A673 (cell line): Measurements from ENCODE around the gene PLXNA1. TPM values are rescaled to one million over a fixed set of nuclear protein-coding genes. Genes with fewer than 3 reads are reported as not detected.

Experiments
- BruUV-seq: library from RNA; stranded (reverse); fragments of 400-500 nt; replicated peaks from 2 replicates; lab custom pipeline; 2021; lab: Mats Ljungman, UMichigan
- CTCF ChIA-PET: fragments of 300-600 bp; sonication (Branson Sonifier 250); formaldehyde crosslinking; loops from one replicate; lab custom pipeline; 2022; ENCODE audit warnings: antibody characterized with exemption; lab: Charles Lee
- POLR2A ChIA-PET: fragments of 300-600 bp; sonication (Branson Sonifier 250); formaldehyde crosslinking; loops from one replicate; lab custom pipeline; 2022; ENCODE audit warnings: antibody characterized with exemption; ENCODE audit not compliant: low non-redundant PET; lab: Charles Lee
- DNase-seq: peaks from one replicate; pipeline ENCODE4 v3.0.0-alpha.2; 2015; ENCODE audit warnings: low spot score
- H3K27ac ChIP-seq: fragments of 200-600 bp; sonication (generic); 2 replicates; pipeline ENCODE4 v1.5.1; 2016; ENCODE audit warnings: mixed run types, low read depth, mild to moderate bottlenecking, mixed read lengths, antibody characterized with exemption, low read length; ENCODE audit not compliant: poor library complexity, severe bottlenecking
- H3K27me3 ChIP-seq: fragments of 200-600 bp; sonication (generic); replicated peaks from 2 replicates; pipeline ENCODE4 v1.6.1; 2017; ENCODE audit warnings: mixed run types, low read depth, mild to moderate bottlenecking, mixed read lengths, antibody characterized with exemption, low read length; ENCODE audit not compliant: insufficient read depth, poor library complexity
- H3K36me3 ChIP-seq: fragments of 200-600 bp; sonication (generic); 2 replicates; pipeline ENCODE4 v1.6.1; 2016; ENCODE audit warnings: mixed run types, mild to moderate bottlenecking, mixed read lengths, antibody characterized with exemption, low read length; ENCODE audit not compliant: insufficient read depth, poor library complexity, severe bottlenecking
- H3K4me1 ChIP-seq: fragments of 200-600 bp; sonication (generic); 2 replicates; pipeline ENCODE4 v1.6.1; 2017; ENCODE audit warnings: mixed run types, mild to moderate bottlenecking, mixed read lengths, antibody characterized with exemption, low read length; ENCODE audit not compliant: insufficient read depth, poor library complexity, severe bottlenecking
- H3K4me3 ChIP-seq: fragments of 200-600 bp; sonication (generic); 2 replicates; pipeline ENCODE4 v1.5.1; 2016; ENCODE audit warnings: low read depth, mixed run types, mild to moderate bottlenecking, mixed read lengths, low read length; ENCODE audit not compliant: poor library complexity, severe bottlenecking
- H3K9me3 ChIP-seq: fragments of 200-600 bp; sonication (generic); 2 replicates; pipeline ENCODE4 v1.6.1; 2016; ENCODE audit warnings: mixed run types, low read depth, mild to moderate bottlenecking, mixed read lengths, antibody characterized with exemption, low read length; ENCODE audit not compliant: poor library complexity, severe bottlenecking
- EZH2 ChIP-seq: fragments of 200-600 bp; sonication (generic); IDR thresholded peaks from 2 replicates; pipeline ENCODE4 v1.6.1; 2017; ENCODE audit warnings: borderline replicate concordance, low read depth, mild to moderate bottlenecking, mixed read lengths, antibody characterized with exemption, low read length; ENCODE audit not compliant: poor library complexity, severe bottlenecking
- intact Hi-C: fragments of 100-400 bp; cut with micrococcal nuclease; formaldehyde crosslinking; loops from one replicate; pipeline ENCODE4 v1.10.0; 2022; ENCODE audit not compliant: unreplicated experiment
- total RNA-seq: library from RNA; stranded (reverse); gene quantifications from 2 replicates; pipeline ENCODE4 v1.2.3, GENCODE V29; 2021
- TF ChIP-seq, protein P1 (sequence below): fragments of 300-800, 200-600 bp; sonication (generic); conservative IDR thresholded peaks from 2 replicates; pipeline ENCODE4 v1.5.1; 2017; ENCODE audit warnings: low read depth, mild to moderate bottlenecking, antibody characterized with exemption, low read length, moderate library complexity, mixed read lengths

Gene PLXNA1
- total RNA-seq, 1 experiment from 2014 or later, result 33.6 TPM

DNA sequence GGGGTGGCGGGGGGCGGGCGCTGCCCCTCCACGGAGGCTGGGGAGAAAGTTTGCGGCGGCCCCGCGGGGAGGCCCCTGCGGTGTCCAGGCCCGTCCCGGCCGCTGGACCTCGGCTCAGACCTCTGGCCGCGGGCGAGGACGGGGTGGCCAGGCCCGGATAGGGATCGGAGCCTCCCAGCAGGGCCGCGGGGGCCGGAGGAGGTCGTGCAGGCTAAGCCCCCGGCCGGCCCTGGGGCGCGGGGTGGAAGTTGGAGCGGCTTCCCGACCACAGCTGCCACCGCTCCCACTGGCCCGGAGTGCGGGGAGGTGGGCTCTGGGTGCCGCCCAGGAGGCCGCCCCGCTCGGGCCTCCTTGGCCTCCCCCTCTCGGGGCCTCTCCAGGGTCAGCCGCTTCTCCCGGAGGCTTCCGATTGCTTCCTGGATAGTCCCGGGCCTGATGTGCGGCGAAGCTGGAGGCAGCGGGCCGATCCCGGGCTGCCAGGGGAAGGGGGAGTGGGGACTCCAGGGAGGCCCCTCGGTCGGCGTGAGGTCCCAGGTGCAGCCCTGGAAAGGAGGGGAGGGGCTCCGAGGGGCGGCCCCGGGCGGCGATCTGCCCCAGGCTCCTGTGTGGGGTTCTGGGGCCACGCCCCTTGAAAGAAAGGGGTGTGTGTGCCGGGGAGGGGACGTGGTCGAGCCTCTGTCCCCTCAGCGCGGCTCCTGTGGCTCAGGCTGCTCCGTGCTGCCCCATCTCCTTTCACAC is 907 bp downstream of the PLXNA1 start:
- POLR2A ChIA-PET, result no interaction called here
- intact Hi-C loops, result loop anchor here (5.0 to 10.0 kb wide), 3 partner anchors 232 to 473 kb away; no protein-coding TSS in a partner anchor
- Histone ChIP-seq H3K36me3 (no peaks in the 10 kb centered on the region), H3K9me3 (no peaks in the 10 kb centered on the region), H3K4me1 (peaks cover 21% of the 10 kb centered on the region), H3K27me3 (no peaks in the 10 kb centered on the region), H3K4me3 (peak overlapping the region; percentile 77), H3K27ac (peak overlapping the region; percentile 71)
- CTCF ChIA-PET, result no interaction called here
- DNase-seq, result peak; percentile 25
- no TSS peak for BruUV-seq
- no peak for TF ChIP-seq EZH2
- TF ChIP-seq, protein P1, sequence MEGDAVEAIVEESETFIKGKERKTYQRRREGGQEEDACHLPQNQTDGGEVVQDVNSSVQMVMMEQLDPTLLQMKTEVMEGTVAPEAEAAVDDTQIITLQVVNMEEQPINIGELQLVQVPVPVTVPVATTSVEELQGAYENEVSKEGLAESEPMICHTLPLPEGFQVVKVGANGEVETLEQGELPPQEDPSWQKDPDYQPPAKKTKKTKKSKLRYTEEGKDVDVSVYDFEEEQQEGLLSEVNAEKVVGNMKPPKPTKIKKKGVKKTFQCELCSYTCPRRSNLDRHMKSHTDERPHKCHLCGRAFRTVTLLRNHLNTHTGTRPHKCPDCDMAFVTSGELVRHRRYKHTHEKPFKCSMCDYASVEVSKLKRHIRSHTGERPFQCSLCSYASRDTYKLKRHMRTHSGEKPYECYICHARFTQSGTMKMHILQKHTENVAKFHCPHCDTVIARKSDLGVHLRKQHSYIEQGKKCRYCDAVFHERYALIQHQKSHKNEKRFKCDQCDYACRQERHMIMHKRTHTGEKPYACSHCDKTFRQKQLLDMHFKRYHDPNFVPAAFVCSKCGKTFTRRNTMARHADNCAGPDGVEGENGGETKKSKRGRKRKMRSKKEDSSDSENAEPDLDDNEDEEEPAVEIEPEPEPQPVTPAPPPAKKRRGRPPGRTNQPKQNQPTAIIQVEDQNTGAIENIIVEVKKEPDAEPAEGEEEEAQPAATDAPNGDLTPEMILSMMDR, result no peak

DNA sequence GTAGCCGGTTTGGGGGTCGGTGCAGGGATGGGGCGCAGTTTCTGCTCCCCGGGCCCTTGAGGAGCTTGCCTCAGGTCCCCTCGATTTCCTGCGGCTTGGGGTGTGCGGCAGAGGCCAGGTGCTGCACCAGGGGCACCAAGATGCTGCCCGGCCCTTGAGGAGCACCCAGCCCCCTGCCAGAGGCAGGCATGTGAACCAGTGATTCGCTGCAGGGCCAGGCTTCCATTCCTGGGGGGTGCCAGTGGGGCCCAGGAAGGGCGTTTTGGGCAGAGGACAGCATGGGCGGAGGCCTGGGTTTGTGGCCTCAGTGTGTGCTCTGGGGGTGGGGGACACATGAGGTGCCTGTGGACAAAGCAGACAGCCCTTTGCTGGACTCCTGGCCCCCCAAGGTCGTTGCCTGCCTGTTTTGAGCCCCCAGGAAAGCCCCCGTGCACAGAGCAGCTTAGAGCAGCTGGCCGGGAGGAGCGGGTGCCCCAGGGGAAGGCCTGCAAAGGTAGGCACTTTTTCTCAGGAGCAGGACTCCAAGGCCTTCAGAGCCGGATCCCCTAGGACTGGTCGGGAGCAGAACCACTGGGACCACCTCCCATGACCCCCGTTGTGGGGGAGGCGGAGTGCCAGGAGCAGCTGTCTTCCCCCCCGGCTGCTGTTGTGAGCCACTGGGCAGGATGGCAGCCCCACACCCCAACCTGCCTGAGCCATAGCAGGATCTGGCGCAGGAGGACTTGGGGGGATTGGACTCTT is 1.6 kb downstream of the PLXNA1 start:
- intact Hi-C loops, result loop anchor here (5.0 to 10.0 kb wide), 3 partner anchors 232 to 473 kb away; no protein-coding TSS in a partner anchor
- Histone ChIP-seq H3K27me3 (no peaks in the 10 kb centered on the region), H3K9me3 (no peaks in the 10 kb centered on the region), H3K27ac (no peak overlapping the region), H3K4me3 (peak overlapping the region; percentile 77), H3K4me1 (peaks cover 21% of the 10 kb centered on the region), H3K36me3 (peaks cover 4% of the 10 kb centered on the region)
- ChIA-PET POLR2A (no interaction called here), CTCF (no interaction called here)
- BruUV-seq, result no TSS peak
- no peak for DNase-seq
- TF ChIP-seq EZH2, result no peak
- TF ChIP-seq, protein P1, result no peak

DNA sequence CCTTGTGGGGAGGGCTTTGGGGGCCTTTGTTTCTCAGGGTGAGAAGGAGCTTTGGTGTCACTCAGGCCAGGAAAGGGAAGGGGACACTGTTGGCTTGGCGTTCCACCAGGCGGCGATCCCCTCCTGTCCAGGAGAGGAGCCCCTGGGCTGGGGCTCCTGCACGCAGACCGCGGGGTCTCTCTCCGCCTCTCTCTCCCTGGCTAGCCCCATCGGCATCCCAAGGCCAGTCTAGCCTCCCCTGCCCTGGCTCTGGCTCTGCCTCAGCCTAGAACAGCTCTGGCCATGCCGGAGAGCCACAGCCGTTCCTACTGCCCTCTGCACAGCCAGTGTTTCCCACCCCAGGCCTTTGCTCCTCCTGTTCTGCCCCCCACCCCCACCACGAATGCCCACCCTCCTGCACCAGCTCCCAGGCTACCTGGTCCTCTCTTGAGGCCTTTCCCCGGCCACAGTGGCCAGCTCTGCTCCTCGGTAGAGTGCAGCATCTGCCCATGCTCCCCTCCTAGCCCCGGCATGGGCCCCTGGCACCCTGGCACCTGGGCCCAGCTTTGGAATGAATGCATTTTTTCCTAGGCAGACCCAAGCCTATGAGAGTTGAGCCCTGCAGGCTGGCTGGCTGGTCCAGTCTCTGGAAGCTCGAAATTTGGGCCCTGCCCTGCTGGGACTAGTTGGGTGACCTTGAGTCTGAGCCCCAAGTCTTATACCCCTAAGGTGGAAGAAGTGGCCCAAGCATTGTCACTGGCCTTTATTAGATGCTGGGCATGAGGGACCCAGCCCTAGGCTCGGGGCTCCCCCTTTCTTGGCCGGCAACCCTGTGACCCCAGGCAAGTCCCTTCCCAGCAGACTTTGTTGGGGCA is 2.4 kb downstream of the PLXNA1 start:
- Histone ChIP-seq H3K9me3 (no peaks in the 10 kb centered on the region), H3K27me3 (no peaks in the 10 kb centered on the region), H3K4me3 (no peak overlapping the region), H3K36me3 (peaks cover 8% of the 10 kb centered on the region), H3K4me1 (peaks cover 21% of the 10 kb centered on the region), H3K27ac (no peak overlapping the region)
- POLR2A ChIA-PET, result no interaction called here
- no peak for TF ChIP-seq EZH2
- TF ChIP-seq, protein P1, result no peak
- BruUV-seq, result no TSS peak
- no peak for DNase-seq
- intact Hi-C loops, result loop anchor here (10.0 kb wide), 1 partner anchor 311 kb away; no protein-coding TSS in a partner anchor
- CTCF ChIA-PET, result no interaction called here
